Adipose tissue (tissue), 3 donors: ENCODE data around the gene ATP5PB. TPM values are rescaled to one million over a fixed set of nuclear protein-coding genes. Genes with fewer than 3 reads are reported as not detected.

Experiments used
- H3K27ac ChIP-seq: one replicate; pipeline ENCODE4 v1.5.1; 2013; ENCODE audit warnings: low read depth, low read length
- whole genome bisulfite sequencing, 3 donors: extraction: QIAGEN DNeasy Blood & Tissue Kit; methylation state at CpG; one replicate each; pipeline ENCODE4 v1.1.7; 2013; 5-methylcytosine and 5-hydroxymethylcytosine counted together
- polyA plus RNA-seq, 3 donors: library from polyadenylated mRNA; stranded (reverse); fragments of 200-250 nt; gene quantifications; one replicate each; pipeline ENCODE4 v1.2.3, GENCODE V29; 2013
- donor health status: healthy with polysubstance abuse.
- donor health status: Bipolar disorder and iron deficiency.
- donor health status: healthy.

Gene ATP5PB
- polyA plus RNA-seq, 3 donors: 144 to 252 (median 245) TPM

- H3K27ac ChIP-seq: no peak overlapping the region
Measured at GRCh38 chr1:111469539-111469938, 20.3 kb downstream of the ATP5PB start.

GRCh38 chr1:111470596-111470995 is 21.3 kb downstream of the ATP5PB start:
- H3K27ac ChIP-seq: no peak overlapping the region
- WGBS, 3 donors: 73 to 94% (median 77%) methylated on average over 5 of the region's 5 CpGs

- no peak overlapping the region for H3K27ac ChIP-seq
- WGBS, 3 donors: 29 to 65% (median 39%) methylated on average over 3 of the region's 3 CpGs
Measured at GRCh38 chr1:111471012-111471411, 21.7 kb downstream of the ATP5PB start.

GRCh38 chr1:111471538-111471937 is 22.3 kb downstream of the ATP5PB start:
- H3K27ac ChIP-seq: no peak overlapping the region
- WGBS, 3 donors: 90 to 98% (median 92%) methylated on average over 3 of the region's 3 CpGs

DNA sequence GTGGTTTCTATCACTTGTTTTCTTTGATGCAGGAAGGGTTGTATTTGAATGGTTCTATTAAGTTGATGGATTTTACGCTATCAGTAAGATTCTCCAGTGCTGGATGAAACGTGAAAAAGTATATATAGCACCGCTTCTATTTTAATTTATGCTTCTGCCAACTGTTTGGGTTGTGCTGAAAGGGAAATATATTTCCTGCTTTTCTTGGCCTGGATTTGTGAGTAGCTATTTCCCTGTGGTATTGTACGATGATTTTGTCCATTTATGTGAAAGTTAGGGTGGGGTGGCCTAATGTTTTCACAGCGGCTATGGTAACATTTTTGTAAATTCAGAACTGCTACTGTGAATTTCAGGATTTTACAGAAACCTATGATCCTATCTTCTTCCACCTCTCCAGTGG is 24.8 kb downstream of the ATP5PB start:
- H3K27ac ChIP-seq: no peak overlapping the region
- 18 to 73% (median 27%) methylated on average over 5 of the region's 5 CpGs for WGBS, 3 donors

GRCh38 chr1:111474521-111474920 is 25.3 kb downstream of the ATP5PB start:
- 43 to 82% (median 46%) methylated on average over 4 of the region's 4 CpGs for WGBS, 3 donors
- H3K27ac ChIP-seq: no peak overlapping the region

DNA sequence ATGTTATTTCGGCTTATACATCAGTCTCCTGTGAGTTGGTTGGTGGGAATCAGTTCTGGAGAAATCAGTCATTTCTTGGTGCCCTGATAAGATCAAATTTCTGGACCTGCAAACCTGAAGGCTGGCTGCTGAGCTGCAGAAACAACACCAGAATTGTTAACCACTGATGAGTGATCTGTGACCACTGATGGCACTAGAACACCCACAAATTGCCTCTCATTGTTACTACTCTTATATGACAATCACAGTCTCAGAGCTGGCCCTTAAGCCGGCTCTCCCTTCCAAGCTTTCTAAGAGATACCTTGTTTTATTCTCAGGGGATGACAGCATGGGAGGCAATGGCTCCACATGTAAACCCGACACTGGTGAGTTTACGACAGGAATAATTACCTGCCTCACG is 26.4 kb downstream of the ATP5PB start:
- 81 to 93% (median 91%) methylated on average over 5 of the region's 5 CpGs for WGBS, 3 donors
- no peak overlapping the region for H3K27ac ChIP-seq

GRCh38 chr1:111476214-111476613 is 26.9 kb downstream of the ATP5PB start:
- no peak overlapping the region for H3K27ac ChIP-seq

DNA sequence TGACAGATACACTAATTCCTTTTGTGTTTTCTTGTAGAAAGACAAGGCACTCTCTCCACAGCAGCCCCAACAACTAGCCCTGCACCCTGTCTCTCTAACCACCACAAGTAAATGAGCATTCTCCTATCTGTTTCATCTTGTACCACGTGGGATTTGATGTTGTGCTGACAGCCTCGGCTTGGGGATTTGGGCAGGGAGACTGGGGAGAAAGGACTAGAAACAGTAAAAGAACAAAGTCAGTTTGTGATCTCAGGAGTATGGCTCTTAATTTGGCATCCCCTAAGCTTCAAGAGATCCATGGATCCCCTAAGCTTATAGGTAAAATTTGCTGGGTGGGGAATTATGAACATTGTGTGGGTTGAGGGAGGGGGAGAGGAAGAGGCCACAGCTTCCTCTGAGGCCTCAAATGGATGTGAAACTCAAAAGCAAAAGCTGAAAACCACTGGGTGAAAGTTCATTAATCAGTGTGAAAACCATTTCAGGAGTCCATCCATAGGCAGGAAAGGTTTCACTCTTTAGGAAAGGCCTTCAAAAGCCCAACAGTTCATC is 27.6 kb downstream of the ATP5PB start:
- WGBS, 3 donors: 25 to 59% (median 37%) methylated on average over 2 of the region's 2 CpGs
- no peak overlapping the region for H3K27ac ChIP-seq

DNA sequence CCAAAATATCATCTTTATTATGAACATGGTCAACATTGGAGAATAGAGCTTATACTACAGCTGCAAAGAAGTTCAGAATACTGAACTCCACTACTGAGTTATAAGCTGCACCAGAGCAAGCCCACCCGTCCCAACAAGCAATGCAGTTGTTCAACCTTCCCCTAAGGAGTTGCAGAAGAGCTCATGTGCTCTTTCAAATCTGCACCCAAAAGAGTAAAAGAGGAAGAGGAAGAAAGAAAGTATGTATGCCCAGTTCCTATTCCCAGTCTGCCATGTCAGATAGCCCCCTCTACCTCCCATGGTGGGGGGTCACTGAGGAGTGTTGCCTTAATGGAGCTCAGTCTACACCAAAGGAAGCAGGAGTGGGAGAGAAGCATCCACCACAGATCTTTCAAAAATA is 31.4 kb downstream of the ATP5PB start:
- 49 to 67% (median 60%) methylated on average over 1 of the region's 1 CpG for WGBS, 3 donors
- no peak overlapping the region for H3K27ac ChIP-seq

- no peak overlapping the region for H3K27ac ChIP-seq
- 34 to 42% (median 35%) methylated on average over 8 of the region's 8 CpGs for WGBS, 3 donors
Measured at GRCh38 chr1:111481387-111482221, 32.3 kb downstream of the ATP5PB start.

- 47 to 80% (median 66%) methylated on average over 3 of the region's 3 CpGs for WGBS, 3 donors
- no peak overlapping the region for H3K27ac ChIP-seq
Measured at GRCh38 chr1:111483166-111483565, 33.9 kb downstream of the ATP5PB start.

DNA sequence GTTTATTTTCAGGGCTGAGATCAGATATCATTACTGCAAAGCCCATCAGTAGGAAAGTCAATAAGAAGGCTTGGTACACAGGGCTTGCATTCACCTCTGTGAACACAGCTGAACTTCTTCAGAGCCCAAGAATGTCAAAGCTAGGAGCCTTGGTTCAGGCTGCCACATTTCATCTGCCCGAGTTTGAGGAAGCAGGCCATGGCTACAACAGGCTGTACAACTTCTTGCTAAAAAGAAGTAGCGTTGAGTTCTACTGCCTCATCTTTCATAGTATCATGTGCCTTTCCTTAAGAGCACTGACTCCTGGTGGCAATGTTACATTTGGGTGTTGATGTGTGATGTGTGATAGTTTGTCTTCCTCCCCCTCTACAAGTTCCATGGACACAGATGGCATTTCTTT is 34.6 kb downstream of the ATP5PB start:
- no peak overlapping the region for H3K27ac ChIP-seq
- WGBS, 3 donors: 64 to 82% (median 70%) methylated on average over 2 of the region's 2 CpGs

- H3K27ac ChIP-seq: no peak overlapping the region
Measured at GRCh38 chr1:111484391-111485026, 35.2 kb downstream of the ATP5PB start.

- 94 to 97% (median 95%) methylated on average over 7 of the region's 7 CpGs for WGBS, 3 donors
- H3K27ac ChIP-seq: no peak overlapping the region
Measured at GRCh38 chr1:111486431-111486830, 37.2 kb downstream of the ATP5PB start.

GRCh38 chr1:111487133-111487532 is 37.9 kb downstream of the ATP5PB start:
- H3K27ac ChIP-seq: no peak overlapping the region
- 81 to 90% (median 83%) methylated on average over 6 of the region's 6 CpGs for WGBS, 3 donors

GRCh38 chr1:111488669-111489068 is 39.4 kb downstream of the ATP5PB start:
- 84 to 96% (median 95%) methylated on average over 9 of the region's 9 CpGs for WGBS, 3 donors
- no peak overlapping the region for H3K27ac ChIP-seq

- H3K27ac ChIP-seq: no peak overlapping the region
- WGBS, 3 donors: 57 to 82% (median 60%) methylated on average over 4 of the region's 4 CpGs
Measured at GRCh38 chr1:111489604-111490003, 40.3 kb downstream of the ATP5PB start.

GRCh38 chr1:111490220-111490619 is 41.0 kb downstream of the ATP5PB start:
- H3K27ac ChIP-seq: no peak overlapping the region
- WGBS, 3 donors: 83 to 88% (median 84%) methylated on average over 4 of the region's 4 CpGs

GRCh38 chr1:111491070-111491469 is 41.8 kb downstream of the ATP5PB start:
- no peak overlapping the region for H3K27ac ChIP-seq
- WGBS, 3 donors: 81 to 87% (median 81%) methylated on average over 7 of the region's 7 CpGs
